Measurements from ENCODE around the gene ITPR1. TPM values are rescaled to one million over a fixed set of nuclear protein-coding genes. Genes with fewer than 3 reads are reported as not detected.

Gene ITPR1
- total RNA-seq, 1 donor from 2014 or later: 121 TPM

GRCh38 chr3:4736284-4736861, 243.2 kb downstream of the ITPR1 start:
- DNase-seq (ENCODE audit: low spot score in 2 of 2): peak in 1 of 2 donors; percentile 56
- intact Hi-C loops (cut with DNase I): no loop called here
- peaks cover 5 to 14% of the 10 kb centered on the region in 2 donors for H3K4me1 ChIP-seq
- H3K27ac ChIP-seq: no peak overlapping the region
- TF ChIP-seq CTCF (IDR thresholded peaks at IDR 0.05): no peak
- no peaks in the 10 kb centered on the region for H3K9me3 ChIP-seq
- H3K36me3 ChIP-seq: peaks cover 27 to 37% of the 10 kb centered on the region in 2 donors
- no peak overlapping the region for H3K4me3 ChIP-seq
- H3K27me3 ChIP-seq: no peaks in the 10 kb centered on the region

- intact Hi-C loops (cut with DNase I): no loop called here
- no peak for TF ChIP-seq CTCF (IDR thresholded peaks at IDR 0.05)
- Histone ChIP-seq H3K4me3 (no peak overlapping the region), H3K9me3 (no peaks in the 10 kb centered on the region), H3K36me3 (peaks cover 27 to 32% of the 10 kb centered on the region in 2 donors), H3K27me3 (no peaks in the 10 kb centered on the region), H3K27ac (peak overlapping the region in 1 of 2 donors; percentile 96), H3K4me1 (peaks cover 13 to 24% of the 10 kb centered on the region in 2 donors)
- no peak for DNase-seq (ENCODE audit: low spot score in 2 of 2)
These were observed 245.7 kb downstream of the ITPR1 start for GRCh38 chr3:4738737-4739274.

- Histone ChIP-seq H3K27me3 (no peaks in the 10 kb centered on the region), H3K9me3 (no peaks in the 10 kb centered on the region), H3K4me3 (no peak overlapping the region), H3K4me1 (peaks cover 13 to 24% of the 10 kb centered on the region in 2 donors), H3K36me3 (peaks cover 23 to 26% of the 10 kb centered on the region in 2 donors), H3K27ac (peak overlapping the region; percentile 93 to 96)
- no peak for DNase-seq (ENCODE audit: low spot score in 2 of 2)
- intact Hi-C loops (cut with DNase I): loop anchor here (2.0 kb wide), 1 partner anchor 239 kb away; the partner anchor contains the start of gene BHLHE40
- no peak for TF ChIP-seq CTCF (IDR thresholded peaks at IDR 0.05)
These were observed 246.4 kb downstream of the ITPR1 start for GRCh38 chr3:4739289-4740236.

GRCh38 chr3:4740397-4741105, 247.4 kb downstream of the ITPR1 start:
- Histone ChIP-seq H3K27ac (peak overlapping the region; percentile 93 to 96), H3K9me3 (no peaks in the 10 kb centered on the region), H3K36me3 (peaks cover 13 to 17% of the 10 kb centered on the region in 2 donors), H3K4me1 (peaks cover 13 to 24% of the 10 kb centered on the region in 2 donors), H3K27me3 (no peaks in the 10 kb centered on the region), H3K4me3 (no peak overlapping the region)
- no peak for DNase-seq (ENCODE audit: low spot score in 2 of 2)
- TF ChIP-seq CTCF (IDR thresholded peaks at IDR 0.05): no peak
- intact Hi-C loops (cut with DNase I): loop anchor here (2.0 kb wide), 1 partner anchor 238 kb away; the partner anchor contains the start of gene BHLHE40

- intact Hi-C loops (cut with DNase I): loop anchor here (2.0 kb wide), 1 partner anchor 238 kb away; the partner anchor contains the start of gene BHLHE40
- Histone ChIP-seq H3K36me3 (peaks cover 13 to 15% of the 10 kb centered on the region in 2 donors), H3K9me3 (no peaks in the 10 kb centered on the region), H3K27ac (peak overlapping the region; percentile 93 to 96), H3K4me1 (peaks cover 13 to 24% of the 10 kb centered on the region in 2 donors), H3K4me3 (no peak overlapping the region), H3K27me3 (no peaks in the 10 kb centered on the region)
- TF ChIP-seq CTCF (IDR thresholded peaks at IDR 0.05): no peak
- DNase-seq (ENCODE audit: low spot score in 2 of 2): no peak
These were observed 247.9 kb downstream of the ITPR1 start for GRCh38 chr3:4741106-4741403.
